K562 (cell line): ENCODE results near the gene BMAL2. TPM values are rescaled to one million over a fixed set of nuclear protein-coding genes. Genes with fewer than 3 reads are reported as not detected.

Experiments used
- ATAC-seq: fragments of 200-7000 bp; cut with Tn5 transposase; 3 replicates; pipeline ENCODE4 v1.9.1; 2020; ENCODE audit warnings: moderate library complexity
- BruUV-seq: library from RNA; stranded (reverse); fragments of 400-500 nt; replicated peaks from 2 replicates; lab custom pipeline; 2021; lab: Mats Ljungman, UMichigan
- CTCF ChIA-PET: fragments of 300-600 bp; formaldehyde crosslinking; extraction: SDS; loops from one replicate; lab custom pipeline; 2021; ENCODE audit warnings: low intra/inter-chr PET ratio; lab: Yijun Ruan, JAX
- POLR2A ChIA-PET: fragments of 300-600, 350-650 bp; sonication (Branson Sonifier 250); formaldehyde crosslinking; extraction: SDS; loops from one replicate; lab custom pipeline; 2021; ENCODE audit warnings: antibody characterized with exemption, inconsistent platforms; lab: Yijun Ruan, JAX
- DNase-seq, 4 experiments: peaks; one replicate each; pipeline versions ENCODE4 v3.0.0 to v3.0.0-alpha.2; 2011 to 2018; ENCODE audit warnings: low spot score in 3 of 4, mixed read lengths in 3 of 4; ENCODE audit errors: extremely low read depth in 1 of 4
- FAIRE-seq: peaks from 2 replicates; lab custom pipeline; 2011; peaks lifted over from hg19 to GRCh38; lab: Jason Lieb, UNC
- H2AFZ ChIP-seq: 2 replicates; pipeline ENCODE4 v1.6.0; 2011; ENCODE audit warnings: low read depth, low read length, control low read depth, inconsistent platforms
- H3K27ac ChIP-seq: fragments of 200-600 bp; 3 replicates; pipeline ENCODE4 v1.8.0; 2011; ENCODE audit warnings: low read depth, mild to moderate bottlenecking, control low read depth, inconsistent platforms, low read length, moderate library complexity, mixed read lengths; ENCODE audit errors: extremely low read depth
- H3K27me3 ChIP-seq, 2 experiments: fragments of 300-600 bp in 1 of 2; 2 replicates in 1 of 2; 3 replicates in 1 of 2; pipeline versions ENCODE4 v1.6.0 to v1.8.0; 2011; ENCODE audit warnings: inconsistent platforms in 2 of 2, low read length in 2 of 2, mild to moderate bottlenecking in 1 of 2, mixed read lengths in 1 of 2, moderate library complexity in 1 of 2; ENCODE audit not compliant: control insufficient read depth in 2 of 2, insufficient read depth in 2 of 2
- H3K36me3 ChIP-seq: fragments of 300-600 bp; 3 replicates; pipeline ENCODE4 v1.8.0; 2011; ENCODE audit warnings: mild to moderate bottlenecking, low read length, inconsistent platforms; ENCODE audit not compliant: control insufficient read depth, insufficient read depth
- H3K4me1 ChIP-seq, 2 experiments: fragments of 200-600 bp in 1 of 2; replicated peaks in 1 of 2; 2 replicates in 1 of 2; 3 replicates in 1 of 2; pipeline versions ENCODE4 v1.5.1 to v1.8.0; 2011; ENCODE audit warnings: inconsistent platforms in 2 of 2, low read length in 2 of 2, mild to moderate bottlenecking in 1 of 2, mixed read lengths in 1 of 2, moderate library complexity in 1 of 2; ENCODE audit not compliant: control insufficient read depth in 2 of 2, insufficient read depth in 2 of 2
- H3K4me2 ChIP-seq: 2 replicates; pipeline ENCODE4 v1.6.1; 2011; ENCODE audit warnings: low read length, control low read depth, inconsistent platforms, mixed read lengths; ENCODE audit not compliant: insufficient read depth
- H3K4me3 ChIP-seq: fragments of 200-600 bp; sonication (generic), shearing (Covaris generic); 2 replicates; pipeline ENCODE4 v1.5.1; 2016; ENCODE audit warnings: control low read depth, inconsistent platforms
- H3K79me2 ChIP-seq: fragments of 200-600 bp; 3 replicates; pipeline ENCODE4 v1.8.0; 2011; ENCODE audit warnings: low read length, inconsistent platforms; ENCODE audit not compliant: control insufficient read depth, insufficient read depth
- H3K9ac ChIP-seq, 2 experiments: 2 replicates each; pipeline versions ENCODE4 v1.6.0 to v1.6.1; 2011; ENCODE audit warnings: low read depth in 2 of 2, low read length in 2 of 2, control low read depth in 1 of 2, inconsistent platforms in 1 of 2, mild to moderate bottlenecking in 1 of 2, mixed read lengths in 1 of 2; ENCODE audit not compliant: insufficient read depth in 1 of 2
- H3K9me1 ChIP-seq: one replicate; pipeline ENCODE4 v1.6.0; 2011; ENCODE audit warnings: inconsistent platforms, mild to moderate bottlenecking, low read length, moderate library complexity; ENCODE audit not compliant: control insufficient read depth, insufficient read depth
- H3K9me3 ChIP-seq: replicated peaks from 2 replicates; pipeline ENCODE4 v1.5.1; 2011; ENCODE audit warnings: low read depth, low read length, inconsistent platforms; ENCODE audit not compliant: control insufficient read depth, insufficient read depth
- H4K20me1 ChIP-seq: replicated peaks from 2 replicates; pipeline ENCODE4 v1.6.1; 2011; ENCODE audit warnings: low read length, inconsistent platforms, mixed read lengths; ENCODE audit not compliant: control insufficient read depth, insufficient read depth
- BHLHE40 ChIP-seq: IDR thresholded peaks from 2 replicates; pipeline ENCODE4 v1.6.1; 2011; ENCODE audit warnings: low read length, improper control_type of control experiment
- CBX8 ChIP-seq: fragments of 200-600 bp; sonication (generic); IDR thresholded peaks from 2 replicates; pipeline ENCODE4 v1.6.1; 2012; ENCODE audit warnings: borderline replicate concordance, mixed run types, low read depth, mild to moderate bottlenecking, moderate library complexity, mixed read lengths, low read length, control low read depth, inconsistent platforms; ENCODE audit not compliant: poor library complexity, severe bottlenecking; ENCODE audit errors: extremely low read depth
- DLX4 ChIP-seq: fragments of 250-450 bp; sonication (Bioruptor Pico); IDR thresholded peaks from 2 replicates; pipeline ENCODE4 v1.6.1; 2021; ENCODE audit warnings: mild to moderate bottlenecking
- HDAC8 ChIP-seq: fragments of 450-650 bp; IDR thresholded peaks from 2 replicates; pipeline ENCODE4 v1.6.1; 2016; ENCODE audit warnings: mild to moderate bottlenecking, missing genetic modification characterization, moderate library complexity, missing compliant biosample characterization
- MTA2 ChIP-seq: fragments of 450-650 bp; IDR thresholded peaks from 2 replicates; pipeline ENCODE4 v1.6.1; 2016; ENCODE audit warnings: low read depth
- MXI1 ChIP-seq: IDR thresholded peaks from 2 replicates; pipeline ENCODE4 v1.6.1; 2011; ENCODE audit warnings: low read depth, mild to moderate bottlenecking, improper control_type of control experiment, low read length
- NR3C1 ChIP-seq: sonication (generic); formaldehyde crosslinking; IDR thresholded peaks from 2 replicates; pipeline ENCODE4 v1.8.1; 2022; ENCODE audit warnings: missing genetic modification reagents
- RERE ChIP-seq: sonication (generic); formaldehyde crosslinking; IDR thresholded peaks from 2 replicates; pipeline ENCODE4 v1.8.0; 2023; ENCODE audit warnings: missing genetic modification reagents, mild to moderate bottlenecking, borderline replicate concordance
- SMAD2 ChIP-seq: fragments of 150-350 bp; IDR thresholded peaks from 2 replicates; pipeline ENCODE4 v1.6.1; 2014; ENCODE audit warnings: low read depth, mild to moderate bottlenecking, low read length
- TFE3 ChIP-seq: fragments of 450-650 bp; formaldehyde crosslinking; IDR thresholded peaks from 2 replicates; pipeline ENCODE4 v1.4.0; 2020; ENCODE audit warnings: mild to moderate bottlenecking, mixed read lengths
- ZNF133 ChIP-seq: fragments of 250-450 bp; sonication (Bioruptor Pico); IDR thresholded peaks from 2 replicates; pipeline ENCODE4 v1.4.0; 2020; ENCODE audit warnings: mild to moderate bottlenecking
- ZNF280A ChIP-seq: fragments of 450-650 bp; IDR thresholded peaks from 2 replicates; pipeline ENCODE4 v1.6.1; 2018; ENCODE audit warnings: mild to moderate bottlenecking, low read depth; ENCODE audit not compliant: partially characterized antibody
- ZNF561 ChIP-seq: fragments of 450-650 bp; formaldehyde crosslinking; conservative IDR thresholded peaks from 2 replicates; pipeline ENCODE4 v1.4.0; 2020; ENCODE audit warnings: mild to moderate bottlenecking, moderate library complexity
- WGBS: fragments of 100-300 bp; shearing (Covaris generic); methylation state at CpG from one replicate; pipeline ENCODE4 v1.1.6; 2016; ENCODE audit warnings: low coverage, mixed read lengths; ENCODE audit not compliant: insufficient coverage; ENCODE audit errors: missing lambda C conversion rate; 5-methylcytosine and 5-hydroxymethylcytosine counted together
- in situ Hi-C: fragments of 300-500 bp; cut with MboI; formaldehyde crosslinking; loops from 4 replicates; pipeline ENCODE4 v1.15.0; 2018; ENCODE audit warnings: inconsistent platforms, mixed read lengths
- intact Hi-C: fragments of 100-400 bp; cut with micrococcal nuclease; formaldehyde crosslinking; loops from 2 replicates; pipeline ENCODE4 v1.14.2; 2022
- polyA plus RNA-seq, 8 experiments: library from polyadenylated mRNA; depleted of rRNA in 4 of 8; stranded (reverse) in 5 of 8; unstranded in 3 of 8; fragments of >200 nt; fragmentation: Nextera tagmentation in 2 of 8; fragmentation: Illumina TruSeq in 1 of 8; extraction: Ambion mirVana in 2 of 8; extraction: Trizol in 1 of 8; gene quantifications; 2 replicates each; pipeline versions ENCODE4 v1.2.1 to v1.2.3, GENCODE V29; 2011 to 2014; ENCODE audit warnings: inconsistent platforms in 1 of 8, missing spikeins in 1 of 8
- total RNA-seq, 7 experiments: library from RNA; depleted of rRNA in 6 of 7; stranded (reverse); fragments of >200 nt in 6 of 7; fragmentation: Illumina TruSeq in 2 of 7; extraction: Trizol in 2 of 7; gene quantifications; 2 replicates each; pipeline versions ENCODE4 v1.2.1 to v1.2.3, GENCODE V29; 2011 to 2021; ENCODE audit warnings: low replicate concordance in 1 of 7

The BMAL2 gene
- total and polyA plus RNA-seq, 9 of the 15 experiments (the other 6 are each of a cell fraction or from before 2014, with no cell fraction given) = 0.01 to 1.1 (median 0.50) TPM

- in situ Hi-C loops = no loop called here
- FAIRE-seq = no peak
- no TSS peak for BruUV-seq
- Histone ChIP-seq H3K9me3 (no peaks in the 10 kb centered on the region), H3K4me2 (no peak overlapping the region), H3K9me1 (no peaks in the 10 kb centered on the region), H2AFZ (no peak overlapping the region), H3K27me3 (no peaks in the 10 kb centered on the region), H3K9ac (no peak overlapping the region), H3K27ac (no peak overlapping the region), H4K20me1 (no peaks in the 10 kb centered on the region), H3K4me3 (no peak overlapping the region), H3K79me2 (no peaks in the 10 kb centered on the region), H3K4me1 (no peaks in the 10 kb centered on the region; a peak in 1 of 5 replicates), H3K36me3 (no peaks in the 10 kb centered on the region; the same call in 2 of the 3 replicates)
- ChIA-PET CTCF (interaction anchor here (0.8 to 0.9 kb wide), 2 partner anchors 63 to 451 kb away, joined by 3 to 4 read pairs; no protein-coding TSS in a partner anchor), POLR2A (interaction anchor here (1.4 to 2.2 kb wide), 3 partner anchors 9 to 288 kb away, joined by 3 to 8 read pairs (median 4); no protein-coding TSS in a partner anchor)
- no peak for ATAC-seq
- no peak for DNase-seq
- intact Hi-C loops = loop anchor here (10.0 kb wide), 2 partner anchors 160 to 450 kb away; no protein-coding TSS in a partner anchor
- 60% methylated on average over 1 of the region's 1 CpG for WGBS
- no peak for TF ChIP-seq ZNF133
- TF ChIP-seq TFE3 (CRISPR knock-in tag) = no peak
- TF ChIP-seq MXI1 = no peak
- TF ChIP-seq NR3C1 = no peak
- TF ChIP-seq CBX8 = no peak
- no peak for TF ChIP-seq RERE (CRISPR knock-in tag)
- no peak for TF ChIP-seq HDAC8 (tag)
- no peak for TF ChIP-seq BHLHE40
- TF ChIP-seq ZNF280A = no peak
- TF ChIP-seq ZNF561 (CRISPR knock-in tag) = no peak
- no peak for TF ChIP-seq DLX4
- no peak for TF ChIP-seq SMAD2
- TF ChIP-seq MTA2 = no peak
Measured at GRCh38 chr12:27304856-27305255, 27.8 kb upstream of the BMAL2 start.
